Fibroblast of the aortic adventitia (primary cell): ENCODE data around the gene ABCA4. TPM values are rescaled to one million over a fixed set of nuclear protein-coding genes. Genes with fewer than 3 reads are reported as not detected.

Source experiments
- DNase-seq: peaks from one replicate; pipeline ENCODE4 v3.0.0-alpha.2; 2010; ENCODE audit warnings: low read depth
- H3K4me3 ChIP-seq: 2 replicates; pipeline ENCODE4 v1.5.1; 2011; ENCODE audit warnings: low read depth, mild to moderate bottlenecking, control low read depth, low read length, moderate library complexity
- CTCF ChIP-seq: IDR thresholded peaks from 2 replicates; pipeline ENCODE4 v1.5.1; 2011; ENCODE audit warnings: mild to moderate bottlenecking, low read length, control low read depth, inconsistent platforms; ENCODE audit not compliant: insufficient read depth
- total RNA-seq: library from RNA; depleted of rRNA; stranded (reverse); fragments of >200 nt; gene quantifications from 2 replicates; pipeline ENCODE4 v1.2.3, GENCODE V29; 2012; ENCODE audit warnings: low replicate concordance

Gene ABCA4
- total RNA-seq, 1 donor = 0.09 TPM

DNA sequence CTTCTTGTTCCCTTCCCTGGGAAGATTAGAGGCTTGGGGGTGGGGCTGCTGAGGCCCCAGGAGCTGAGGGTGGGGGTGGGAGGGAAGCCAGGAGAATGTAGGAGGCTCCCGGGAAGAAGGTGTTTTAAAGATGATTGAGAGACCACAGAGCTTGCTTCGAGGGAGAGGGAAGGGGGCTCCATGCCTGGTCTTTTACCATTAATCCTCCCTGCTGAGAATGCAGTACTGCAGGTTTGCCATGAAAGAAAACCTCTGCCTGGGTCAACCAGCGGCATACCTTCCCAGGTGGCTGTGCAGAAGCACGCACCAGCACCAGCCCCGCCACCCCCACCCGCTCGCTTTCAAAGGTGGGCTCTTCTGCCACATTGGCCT lies 15.4 kb downstream of the ABCA4 start:
- DNase-seq = no peak
- H3K4me3 ChIP-seq = no peak overlapping the region
- TF ChIP-seq CTCF = no peak

DNA sequence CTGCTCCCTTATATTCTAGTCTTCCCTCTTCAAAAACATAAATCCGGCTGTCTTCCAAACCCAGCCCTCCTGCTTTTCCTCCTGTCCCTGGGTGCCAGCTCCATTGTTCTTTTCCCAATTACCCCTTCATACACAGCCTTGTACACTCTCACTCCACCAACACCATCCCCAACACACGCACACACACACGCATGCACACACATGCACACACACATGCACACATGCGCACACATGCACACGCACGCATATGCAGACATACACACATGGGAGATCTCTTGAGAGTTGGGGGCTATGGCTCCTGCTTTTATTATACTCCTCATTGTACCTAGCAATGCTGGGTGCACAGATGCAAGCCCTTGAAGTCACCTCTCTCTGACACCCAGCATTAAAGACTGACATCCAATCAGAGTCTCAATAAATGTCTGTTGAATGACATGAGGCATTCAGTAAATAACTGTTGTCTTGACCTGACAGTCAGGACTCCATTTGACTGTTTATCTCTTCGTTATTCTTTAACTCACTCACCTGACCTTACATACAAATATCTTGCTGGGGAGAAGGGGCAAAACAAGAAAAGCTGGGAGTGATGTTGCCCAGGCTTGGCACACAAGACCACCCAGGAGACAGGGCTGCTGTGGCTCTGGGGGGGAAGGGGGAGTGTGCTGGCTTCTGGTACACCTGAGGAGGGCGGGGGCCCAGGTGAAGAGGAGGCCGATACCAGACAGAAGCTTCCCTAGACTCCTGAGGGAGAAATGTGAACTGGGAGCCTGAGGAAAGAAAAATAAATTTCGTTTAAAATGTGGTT lies 16.0 kb downstream of the ABCA4 start:
- no peak overlapping the region for H3K4me3 ChIP-seq
- no peak for DNase-seq
- TF ChIP-seq CTCF = no peak

GRCh38 chr1:94104127-94104684 lies 16.7 kb downstream of the ABCA4 start:
- TF ChIP-seq CTCF = no peak
- DNase-seq = no peak
- H3K4me3 ChIP-seq = no peak overlapping the region

- TF ChIP-seq CTCF = no peak
- no peak for DNase-seq
- no peak overlapping the region for H3K4me3 ChIP-seq
These were observed 17.3 kb downstream of the ABCA4 start for GRCh38 chr1:94103608-94104007.

DNA sequence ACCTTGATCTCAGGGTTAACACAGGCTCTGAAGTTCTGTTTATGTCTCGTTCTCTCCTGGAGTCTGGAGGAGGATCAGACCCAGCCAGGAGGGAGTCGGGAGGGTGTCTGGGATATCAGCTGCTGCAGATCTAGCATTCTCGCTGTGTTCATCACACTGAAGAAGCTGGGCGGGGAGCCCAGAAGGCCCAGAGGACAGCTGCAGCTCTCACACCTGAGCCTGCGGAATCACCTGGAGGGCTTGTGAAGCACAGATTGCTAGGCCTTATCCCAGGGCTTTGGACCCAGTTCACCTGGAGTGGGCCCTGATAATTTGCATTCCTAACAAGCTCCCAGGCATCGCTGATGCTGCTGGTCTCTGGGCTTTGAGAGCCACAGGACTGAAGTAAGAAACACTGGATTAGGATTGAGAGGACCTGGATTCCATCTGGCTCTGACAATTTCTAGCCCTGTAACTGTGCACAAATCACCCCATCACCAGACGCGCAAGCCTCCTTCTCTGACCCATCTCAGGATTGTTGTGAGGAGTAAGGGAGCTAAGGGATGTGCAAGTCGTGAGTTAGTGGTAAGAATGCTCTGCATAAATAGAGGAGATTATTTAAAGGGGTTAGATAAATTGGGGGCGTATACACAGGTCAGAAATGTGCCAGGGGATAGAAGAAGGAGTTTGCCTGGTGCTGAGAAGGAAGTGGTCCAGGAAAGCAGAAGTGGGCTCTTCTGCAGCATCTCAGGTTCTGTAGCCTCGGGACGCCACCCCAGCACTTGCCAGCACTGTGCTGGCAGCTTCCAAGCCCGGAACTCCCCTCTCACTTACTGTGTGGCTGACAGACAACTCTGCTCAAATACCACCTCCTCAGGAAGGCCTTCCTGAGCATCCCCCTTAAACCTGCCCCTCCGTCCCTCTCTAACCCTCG lies 19.1 kb downstream of the ABCA4 start:
- TF ChIP-seq CTCF = no peak
- H3K4me3 ChIP-seq = no peak overlapping the region
- DNase-seq = no peak

- no peak overlapping the region for H3K4me3 ChIP-seq
- TF ChIP-seq CTCF = no peak
- DNase-seq = no peak
These were observed 19.9 kb downstream of the ABCA4 start for GRCh38 chr1:94100785-94101612.
